C4-2B (cell line): ENCODE results near the gene GLCCI1.
"Not testable (repeated sequence)": the region's sequence is repeated elsewhere in the genome, so short reads cannot be mapped to it uniquely, and the experiment has no call there.

ENCODE experiments used
- H3K27ac ChIP-seq: fragments of 450-650 bp; 2 replicates; pipeline ENCODE4 v1.5.1; 2017
- CTCF ChIP-seq: fragments of 450-650 bp; conservative IDR thresholded peaks from 2 replicates; pipeline ENCODE4 v1.5.1; 2017; ENCODE audit warnings: mild to moderate bottlenecking
- ZFX ChIP-seq: fragments of 450-650 bp; IDR thresholded peaks from 2 replicates; pipeline ENCODE4 v1.6.1; 2017

The GLCCI1 gene

GRCh38 chr7:7989616-7990440 is 21.2 kb downstream of the GLCCI1 start:
- H3K27ac ChIP-seq = no peak overlapping the region
- TF ChIP-seq CTCF = no peak
- no peak for TF ChIP-seq ZFX

GRCh38 chr7:7990441-7990761 is 21.8 kb downstream of the GLCCI1 start:
- no peak overlapping the region for H3K27ac ChIP-seq
- TF ChIP-seq ZFX (no peak), CTCF (no peak)

GRCh38 chr7:7992506-7992905 is 23.9 kb downstream of the GLCCI1 start:
- TF ChIP-seq CTCF = no peak
- TF ChIP-seq ZFX = no peak
- no peak overlapping the region for H3K27ac ChIP-seq

- not testable (repeated sequence) for H3K27ac ChIP-seq
Observed at GRCh38 chr7:7995348-7995747, 26.8 kb downstream of the GLCCI1 start.

- TF ChIP-seq ZFX (no peak), CTCF (no peak)
- H3K27ac ChIP-seq = no peak overlapping the region; the same call in 1 of the 2 replicates
Observed at GRCh38 chr7:7996568-7996967, 28.0 kb downstream of the GLCCI1 start.

GRCh38 chr7:8000315-8000941 is 31.8 kb downstream of the GLCCI1 start:
- no peak overlapping the region for H3K27ac ChIP-seq
- TF ChIP-seq ZFX (no peak), CTCF (no peak)

GRCh38 chr7:8003077-8003476 is 34.5 kb downstream of the GLCCI1 start:
- H3K27ac ChIP-seq = no peak overlapping the region
- no peak for TF ChIP-seq ZFX
- no peak for TF ChIP-seq CTCF
